ENCODE data around the gene JCHAIN. TPM values are rescaled to one million over a fixed set of nuclear protein-coding genes. Genes with fewer than 3 reads are reported as not detected.
A peak's percentile ranks its signal among the peaks of the same experiment; 100 is the strongest.

The JCHAIN gene
- total and polyA plus RNA-seq, 9 of the 15 experiments (the other 6 are each of a cell fraction or from before 2014, with no cell fraction given): 0.04 to 0.68 (median 0.26) TPM; not detected in 5

DNA sequence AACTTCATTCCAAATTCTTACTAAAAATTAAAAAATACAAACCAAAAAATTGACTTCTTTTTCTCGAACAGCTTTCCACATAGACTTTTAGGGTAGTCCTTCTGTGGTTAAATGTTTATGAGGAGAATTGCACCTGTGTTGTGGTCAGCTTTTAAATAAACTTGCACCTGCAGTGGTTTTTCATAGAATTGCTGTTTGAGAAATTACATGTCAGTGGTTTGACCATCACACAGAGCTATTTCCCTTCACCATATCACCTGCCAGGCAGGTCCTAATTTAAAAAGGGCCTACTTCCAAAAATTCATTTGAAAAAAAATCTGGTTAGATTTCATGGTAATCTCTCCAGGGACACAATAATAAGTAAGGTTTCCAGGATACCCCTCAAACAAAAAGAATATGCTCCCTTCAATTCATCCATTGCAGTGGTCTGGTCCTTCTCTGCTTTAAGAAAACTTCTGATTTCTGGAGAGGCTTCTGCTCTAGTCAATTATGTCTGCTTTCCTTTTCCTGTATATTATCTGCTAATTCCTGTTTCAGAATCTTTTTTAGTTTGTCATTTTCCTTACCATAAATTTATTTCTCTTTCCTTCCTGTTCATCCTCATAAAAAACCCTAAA lies 12.2 kb upstream of the JCHAIN start:
- no peaks in the 10 kb centered on the region for H3K4me1 ChIP-seq (replicated peaks in 1 of 2; ENCODE audit: control insufficient read depth in 2 of 2, insufficient read depth in 2 of 2, low read length in 2 of 2)
- intact Hi-C loops (cut with micrococcal nuclease): no loop called here

DNA sequence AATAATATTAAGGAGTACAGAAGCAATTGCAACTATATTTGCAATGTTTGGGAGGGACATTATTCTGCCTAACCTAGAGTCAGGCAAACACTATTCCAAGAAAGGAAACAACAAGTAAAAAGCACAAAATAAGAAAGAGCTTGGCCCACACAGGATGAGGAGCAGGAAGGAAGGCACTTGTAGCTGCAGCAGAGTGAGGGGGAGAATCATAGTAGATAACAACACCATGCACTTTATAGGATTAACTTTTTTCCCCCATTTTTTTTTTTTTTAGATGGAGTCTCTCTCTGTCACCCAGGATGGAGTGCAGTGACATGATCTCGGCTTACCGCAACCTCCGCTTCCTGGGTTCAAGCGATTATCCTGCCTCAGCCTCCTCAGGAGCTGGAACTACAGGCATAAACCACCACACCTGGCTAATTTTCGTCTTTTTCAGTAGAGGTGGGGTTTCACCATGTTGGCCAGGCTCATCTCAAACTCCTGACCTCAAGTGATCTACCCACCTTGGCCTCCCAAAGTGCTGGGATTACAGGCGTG lies 10.3 kb upstream of the JCHAIN start:
- ATAC-seq (no peak; the same call in 2 of the 3 replicates), DNase-seq (ENCODE audit: extremely low read depth in 1 of 4, low spot score in 3 of 4) (no peak), FAIRE-seq (no peak)
- Histone ChIP-seq H3K9me1 (ENCODE audit: control insufficient read depth, insufficient read depth, low read length) (no peaks in the 10 kb centered on the region), H3K79me2 (ENCODE audit: control insufficient read depth, insufficient read depth, low read length) (no peaks in the 10 kb centered on the region), H3K4me2 (ENCODE audit: insufficient read depth, low read length) (no peak overlapping the region), H3K4me1 (replicated peaks in 1 of 2; ENCODE audit: control insufficient read depth in 2 of 2, insufficient read depth in 2 of 2, low read length in 2 of 2) (no peaks in the 10 kb centered on the region), H3K9ac (ENCODE audit: insufficient read depth in 1 of 2, low read depth in 2 of 2, low read length in 2 of 2) (no peak overlapping the region), H3K27ac (ENCODE audit: extremely low read depth, low read depth, low read length) (no peak overlapping the region), H3K36me3 (ENCODE audit: control insufficient read depth, insufficient read depth, low read length) (no peaks in the 10 kb centered on the region), H4K20me1 (replicated peaks; ENCODE audit: control insufficient read depth, insufficient read depth, low read length) (no peaks in the 10 kb centered on the region), H3K27me3 (ENCODE audit: control insufficient read depth in 2 of 2, insufficient read depth in 2 of 2, low read length in 2 of 2) (no peaks in the 10 kb centered on the region), H3K9me3 (replicated peaks; ENCODE audit: control insufficient read depth, insufficient read depth, low read depth, low read length) (no peaks in the 10 kb centered on the region), H2AFZ (ENCODE audit: low read depth, low read length) (peak overlapping the region; percentile 5; the same call in 1 of the 2 replicates), H3K4me3 (no peak overlapping the region)
- 46% methylated on average over 3 of the region's 6 CpGs for WGBS (ENCODE audit: insufficient coverage, low coverage, missing lambda C conversion rate)
- POLR2A ChIA-PET: no interaction called here
- CTCF ChIA-PET (ENCODE audit: low intra/inter-chr PET ratio): no interaction called here
- in situ Hi-C loops (cut with MboI): no loop called here
- BruUV-seq (replicated peaks): no TSS peak
- intact Hi-C loops (cut with micrococcal nuclease): no loop called here
- TF ChIP-seq HDAC1 (IDR thresholded peaks at IDR 0.05) (no peak), ZNF253 (CRISPR knock-in tag; conservative IDR thresholded peaks at IDR 0.05) (no peak), GTF2E2 (tag; IDR thresholded peaks at IDR 0.05) (no peak), CHD4 (IDR thresholded peaks at IDR 0.05; ENCODE audit: insufficient read depth, insufficient replicate concordance, low read depth, low read length, poor library complexity, severe bottlenecking) (no peak), GTF2F1 (IDR thresholded peaks at IDR 0.05; ENCODE audit: low read depth, low read length) (no peak), PURB (CRISPR knock-in tag; IDR thresholded peaks at IDR 0.05; ENCODE audit: low read depth) (no peak), HDGF (IDR thresholded peaks at IDR 0.05) (no peak), CREM (IDR thresholded peaks at IDR 0.05; ENCODE audit: low read depth) (no peak)
- TF ChIP-seq, protein P1, sequence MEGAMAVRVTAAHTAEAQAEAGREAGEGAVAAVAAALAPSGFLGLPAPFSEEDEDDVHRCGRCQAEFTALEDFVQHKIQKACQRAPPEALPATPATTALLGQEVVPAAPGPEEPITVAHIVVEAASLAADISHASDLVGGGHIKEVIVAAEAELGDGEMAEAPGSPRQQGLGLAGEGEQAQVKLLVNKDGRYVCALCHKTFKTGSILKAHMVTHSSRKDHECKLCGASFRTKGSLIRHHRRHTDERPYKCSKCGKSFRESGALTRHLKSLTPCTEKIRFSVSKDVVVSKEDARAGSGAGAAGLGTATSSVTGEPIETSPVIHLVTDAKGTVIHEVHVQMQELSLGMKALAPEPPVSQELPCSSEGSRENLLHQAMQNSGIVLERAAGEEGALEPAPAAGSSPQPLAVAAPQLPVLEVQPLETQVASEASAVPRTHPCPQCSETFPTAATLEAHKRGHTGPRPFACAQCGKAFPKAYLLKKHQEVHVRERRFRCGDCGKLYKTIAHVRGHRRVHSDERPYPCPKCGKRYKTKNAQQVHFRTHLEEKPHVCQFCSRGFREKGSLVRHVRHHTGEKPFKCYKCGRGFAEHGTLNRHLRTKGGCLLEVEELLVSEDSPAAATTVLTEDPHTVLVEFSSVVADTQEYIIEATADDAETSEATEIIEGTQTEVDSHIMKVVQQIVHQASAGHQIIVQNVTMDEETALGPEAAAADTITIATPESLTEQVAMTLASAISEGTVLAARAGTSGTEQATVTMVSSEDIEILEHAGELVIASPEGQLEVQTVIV (CRISPR knock-in tag; IDR thresholded peaks at IDR 0.05; ENCODE audit: borderline replicate concordance): no peak
- TF ChIP-seq, protein P2, sequence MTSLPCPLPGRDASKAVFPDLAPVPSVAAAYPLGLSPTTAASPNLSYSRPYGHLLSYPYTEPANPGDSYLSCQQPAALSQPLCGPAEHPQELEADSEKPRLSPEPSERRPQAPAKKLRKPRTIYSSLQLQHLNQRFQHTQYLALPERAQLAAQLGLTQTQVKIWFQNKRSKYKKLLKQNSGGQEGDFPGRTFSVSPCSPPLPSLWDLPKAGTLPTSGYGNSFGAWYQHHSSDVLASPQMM (CRISPR knock-in tag; IDR thresholded peaks at IDR 0.05): no peak

More for the DNA sequence above, 12.2 kb upstream of the JCHAIN start:
- TF ChIP-seq RFX7 (CRISPR knock-in tag; IDR thresholded peaks at IDR 0.05) (no peak), TBP (optimal IDR thresholded peaks at IDR 0.05; ENCODE audit: low read depth, low read length) (no peak), NFYB (IDR thresholded peaks at IDR 0.05; ENCODE audit: extremely low read depth, insufficient read length) (no peak)
- no peak overlapping the region for H3K9ac ChIP-seq (ENCODE audit: insufficient read depth in 1 of 2, low read depth in 2 of 2, low read length in 2 of 2)
- H3K9me1 ChIP-seq (ENCODE audit: control insufficient read depth, insufficient read depth, low read length): no peaks in the 10 kb centered on the region
- H3K4me2 ChIP-seq (ENCODE audit: insufficient read depth, low read length): no peak overlapping the region
- no peaks in the 10 kb centered on the region for H3K27me3 ChIP-seq (ENCODE audit: control insufficient read depth in 2 of 2, insufficient read depth in 2 of 2, low read length in 2 of 2)
- H3K36me3 ChIP-seq (ENCODE audit: control insufficient read depth, insufficient read depth, low read length): no peaks in the 10 kb centered on the region
- 47% methylated on average over 1 of the region's 1 CpG for WGBS (ENCODE audit: insufficient coverage, low coverage, missing lambda C conversion rate)
- FAIRE-seq (no peak), DNase-seq (ENCODE audit: extremely low read depth in 1 of 4, low spot score in 3 of 4) (no peak), ATAC-seq (no peak)
- H2AFZ ChIP-seq (ENCODE audit: low read depth, low read length): no peak overlapping the region
- ChIA-PET POLR2A (no interaction called here), CTCF (ENCODE audit: low intra/inter-chr PET ratio) (no interaction called here)
- in situ Hi-C loops (cut with MboI): no loop called here
- no peak overlapping the region for H3K4me3 ChIP-seq
- H3K79me2 ChIP-seq (ENCODE audit: control insufficient read depth, insufficient read depth, low read length): no peaks in the 10 kb centered on the region
- H3K27ac ChIP-seq (ENCODE audit: extremely low read depth, low read depth, low read length): no peak overlapping the region
- no TSS peak for BruUV-seq (replicated peaks)
- no peaks in the 10 kb centered on the region for H4K20me1 ChIP-seq (replicated peaks; ENCODE audit: control insufficient read depth, insufficient read depth, low read length)
- no peaks in the 10 kb centered on the region for H3K9me3 ChIP-seq (replicated peaks; ENCODE audit: control insufficient read depth, insufficient read depth, low read depth, low read length)
